ENCODE data around the gene NKX2-8.

The NKX2-8 gene

GRCh38 chr14:36591482-36591881, 9.1 kb upstream of the NKX2-8 start:
- Histone ChIP-seq H3K4ac (ENCODE audit: low read depth in 1 of 2, low read length in 2 of 2) (no peak overlapping the region), H3K4me2 (ENCODE audit: low read length, poor library complexity, severe bottlenecking) (no peak overlapping the region), H3K4me1 (ENCODE audit: control insufficient read depth, insufficient read depth, low read depth, low read length) (no peaks in the 10 kb centered on the region), H3K4me3 (ENCODE audit: insufficient read depth in 1 of 2, low read depth in 1 of 2, low read length in 2 of 2) (no peak overlapping the region), H2AK5ac (ENCODE audit: low read length, severe bottlenecking) (no peak overlapping the region), H3K36me3 (ENCODE audit: control insufficient read depth in 1 of 2, insufficient read depth in 2 of 2, low read depth in 1 of 2, low read length in 2 of 2) (no peaks in the 10 kb centered on the region), H3K9me3 (ENCODE audit: control insufficient read depth, low read length) (no peaks in the 10 kb centered on the region), H3K14ac (ENCODE audit: low read length in 2 of 2) (no peak overlapping the region), H3K18ac (ENCODE audit: low read depth in 1 of 2, low read length in 2 of 2) (no peak overlapping the region), H4K91ac (ENCODE audit: low read length) (no peak overlapping the region), H2AFZ (ENCODE audit: low read depth, low read length) (no peak overlapping the region), H3K27ac (ENCODE audit: low read length, poor library complexity, severe bottlenecking) (no peak overlapping the region), H2BK15ac (ENCODE audit: low read depth, poor library complexity, severe bottlenecking) (no peak overlapping the region), H2BK12ac (ENCODE audit: low read length in 2 of 2) (no peak overlapping the region), H2BK120ac (ENCODE audit: low read depth, low read length) (no peak overlapping the region), H3K9ac (ENCODE audit: low read length) (no peak overlapping the region), H3K79me1 (replicated peaks; ENCODE audit: low read length, poor library complexity, severe bottlenecking) (no peaks in the 10 kb centered on the region), H4K8ac (ENCODE audit: low read length) (no peak overlapping the region), H3K23ac (ENCODE audit: low read length in 2 of 2) (no peak overlapping the region), H2BK5ac (ENCODE audit: low read depth, low read length, poor library complexity, severe bottlenecking) (no peak overlapping the region), H3K27me3 (ENCODE audit: control insufficient read depth in 1 of 2, insufficient read depth in 1 of 2, low read length in 2 of 2) (peaks cover 75 to 94% of the 10 kb centered on the region in 2 experiments)
- no peak for DNase-seq

GRCh38 chr14:36588788-36589187, 6.4 kb upstream of the NKX2-8 start:
- Histone ChIP-seq H3K4me2 (ENCODE audit: low read length, poor library complexity, severe bottlenecking) (no peak overlapping the region), H3K27me3 (ENCODE audit: control insufficient read depth in 1 of 2, insufficient read depth in 1 of 2, low read length in 2 of 2) (peaks cover 73 to 97% of the 10 kb centered on the region in 2 experiments), H3K79me1 (replicated peaks; ENCODE audit: low read length, poor library complexity, severe bottlenecking) (no peaks in the 10 kb centered on the region), H3K4me1 (ENCODE audit: control insufficient read depth, insufficient read depth, low read depth, low read length) (no peaks in the 10 kb centered on the region), H3K36me3 (ENCODE audit: control insufficient read depth in 1 of 2, insufficient read depth in 2 of 2, low read depth in 1 of 2, low read length in 2 of 2) (no peaks in the 10 kb centered on the region), H2BK15ac (ENCODE audit: low read depth, poor library complexity, severe bottlenecking) (no peak overlapping the region), H4K8ac (ENCODE audit: low read length) (no peak overlapping the region), H2BK5ac (ENCODE audit: low read depth, low read length, poor library complexity, severe bottlenecking) (no peak overlapping the region), H4K91ac (ENCODE audit: low read length) (no peak overlapping the region), H3K27ac (ENCODE audit: low read length, poor library complexity, severe bottlenecking) (no peak overlapping the region), H3K18ac (ENCODE audit: low read depth in 1 of 2, low read length in 2 of 2) (no peak overlapping the region), H3K4ac (ENCODE audit: low read depth in 1 of 2, low read length in 2 of 2) (no peak overlapping the region), H2BK12ac (ENCODE audit: low read length in 2 of 2) (no peak overlapping the region), H3K9ac (ENCODE audit: low read length) (no peak overlapping the region), H3K4me3 (ENCODE audit: insufficient read depth in 1 of 2, low read depth in 1 of 2, low read length in 2 of 2) (no peak overlapping the region), H3K23ac (ENCODE audit: low read length in 2 of 2) (peak overlapping the region in 1 of 2 experiments; percentile 9), H3K9me3 (ENCODE audit: control insufficient read depth, low read length) (no peaks in the 10 kb centered on the region), H2BK120ac (ENCODE audit: low read depth, low read length) (no peak overlapping the region), H2AFZ (ENCODE audit: low read depth, low read length) (no peak overlapping the region), H3K14ac (ENCODE audit: low read length in 2 of 2) (no peak overlapping the region), H2AK5ac (ENCODE audit: low read length, severe bottlenecking) (no peak overlapping the region)
- WGBS, result 5% methylated on average over 6 of the region's 7 CpGs
- DNase-seq, result no peak

- Histone ChIP-seq H3K4me2 (ENCODE audit: low read length, poor library complexity, severe bottlenecking) (no peak overlapping the region), H2AFZ (ENCODE audit: low read depth, low read length) (no peak overlapping the region), H3K9ac (ENCODE audit: low read length) (no peak overlapping the region), H3K36me3 (ENCODE audit: control insufficient read depth in 1 of 2, insufficient read depth in 2 of 2, low read depth in 1 of 2, low read length in 2 of 2) (no peaks in the 10 kb centered on the region), H3K27ac (ENCODE audit: low read length, poor library complexity, severe bottlenecking) (no peak overlapping the region), H4K8ac (ENCODE audit: low read length) (no peak overlapping the region), H3K23ac (ENCODE audit: low read length in 2 of 2) (no peak overlapping the region), H4K91ac (ENCODE audit: low read length) (no peak overlapping the region), H3K18ac (ENCODE audit: low read depth in 1 of 2, low read length in 2 of 2) (no peak overlapping the region), H3K27me3 (ENCODE audit: control insufficient read depth in 1 of 2, insufficient read depth in 1 of 2, low read length in 2 of 2) (peaks cover 76 to 97% of the 10 kb centered on the region in 2 experiments), H2BK120ac (ENCODE audit: low read depth, low read length) (no peak overlapping the region), H3K4me1 (ENCODE audit: control insufficient read depth, insufficient read depth, low read depth, low read length) (peaks cover 3% of the 10 kb centered on the region), H2BK15ac (ENCODE audit: low read depth, poor library complexity, severe bottlenecking) (no peak overlapping the region), H3K14ac (ENCODE audit: low read length in 2 of 2) (no peak overlapping the region), H3K4me3 (ENCODE audit: insufficient read depth in 1 of 2, low read depth in 1 of 2, low read length in 2 of 2) (no peak overlapping the region), H3K4ac (ENCODE audit: low read depth in 1 of 2, low read length in 2 of 2) (no peak overlapping the region), H3K79me1 (replicated peaks; ENCODE audit: low read length, poor library complexity, severe bottlenecking) (no peaks in the 10 kb centered on the region), H3K9me3 (ENCODE audit: control insufficient read depth, low read length) (no peaks in the 10 kb centered on the region), H2BK12ac (ENCODE audit: low read length in 2 of 2) (no peak overlapping the region), H2AK5ac (ENCODE audit: low read length, severe bottlenecking) (no peak overlapping the region), H2BK5ac (ENCODE audit: low read depth, low read length, poor library complexity, severe bottlenecking) (no peak overlapping the region)
- WGBS, result 10% methylated on average over 4 of the region's 5 CpGs
- DNase-seq, result no peak
These were observed 5.7 kb upstream of the NKX2-8 start for GRCh38 chr14:36588119-36588518.

GRCh38 chr14:36585100-36585499, 2.7 kb upstream of the NKX2-8 start:
- H3K14ac ChIP-seq (ENCODE audit: low read length in 2 of 2), result no peak overlapping the region
- no peaks in the 10 kb centered on the region for H3K79me1 ChIP-seq (replicated peaks; ENCODE audit: low read length, poor library complexity, severe bottlenecking)
- no peak overlapping the region for H3K4me3 ChIP-seq (ENCODE audit: insufficient read depth in 1 of 2, low read depth in 1 of 2, low read length in 2 of 2)
- no peak overlapping the region for H3K4ac ChIP-seq (ENCODE audit: low read depth in 1 of 2, low read length in 2 of 2)
- no peak overlapping the region for H3K9ac ChIP-seq (ENCODE audit: low read length)
- no peak overlapping the region for H2BK15ac ChIP-seq (ENCODE audit: low read depth, poor library complexity, severe bottlenecking)
- peaks cover 79 to 96% of the 10 kb centered on the region in 2 experiments for H3K27me3 ChIP-seq (ENCODE audit: control insufficient read depth in 1 of 2, insufficient read depth in 1 of 2, low read length in 2 of 2)
- no peak overlapping the region for H3K23ac ChIP-seq (ENCODE audit: low read length in 2 of 2)
- H2BK12ac ChIP-seq (ENCODE audit: low read length in 2 of 2), result no peak overlapping the region
- H3K4me1 ChIP-seq (ENCODE audit: control insufficient read depth, insufficient read depth, low read depth, low read length), result peaks cover 27% of the 10 kb centered on the region
- H3K18ac ChIP-seq (ENCODE audit: low read depth in 1 of 2, low read length in 2 of 2), result no peak overlapping the region
- H3K4me2 ChIP-seq (ENCODE audit: low read length, poor library complexity, severe bottlenecking), result no peak overlapping the region
- H2AK5ac ChIP-seq (ENCODE audit: low read length, severe bottlenecking), result no peak overlapping the region
- no peak overlapping the region for H2AFZ ChIP-seq (ENCODE audit: low read depth, low read length)
- no peak for DNase-seq
- no peak overlapping the region for H4K91ac ChIP-seq (ENCODE audit: low read length)
- H2BK120ac ChIP-seq (ENCODE audit: low read depth, low read length), result no peak overlapping the region
- H3K27ac ChIP-seq (ENCODE audit: low read length, poor library complexity, severe bottlenecking), result no peak overlapping the region
- H2BK5ac ChIP-seq (ENCODE audit: low read depth, low read length, poor library complexity, severe bottlenecking), result no peak overlapping the region
- WGBS, result 59% methylated on average over 5 of the region's 5 CpGs
- H3K9me3 ChIP-seq (ENCODE audit: control insufficient read depth, low read length), result no peaks in the 10 kb centered on the region
- H4K8ac ChIP-seq (ENCODE audit: low read length), result no peak overlapping the region
- no peaks in the 10 kb centered on the region for H3K36me3 ChIP-seq (ENCODE audit: control insufficient read depth in 1 of 2, insufficient read depth in 2 of 2, low read depth in 1 of 2, low read length in 2 of 2)

Measured in mesenchymal stem cell (in vitro differentiated cells and primary cell).